CD4-positive, CD25-positive, alpha-beta regulatory T cell (primary cell): ENCODE results near the gene CFAP221. TPM values are rescaled to one million over a fixed set of nuclear protein-coding genes. Genes with fewer than 3 reads are reported as not detected.

Source experiments
- ATAC-seq, 2 donors: fragments of 150-1000 bp; cut with Tn5 transposase; one replicate each; pipeline ENCODE4 v1.10.0; 2021; ENCODE audit warnings: low read depth in 2 of 2, moderate number of reproducible peaks in 2 of 2, moderate library complexity in 1 of 2
- DNase-seq, 3 donors: peaks; one replicate each; pipeline versions ENCODE4 v3.0.0 to v3.0.0-alpha.2; 2012 to 2022; ENCODE audit warnings: mixed read lengths in 1 of 3
- H3K27ac ChIP-seq: one replicate; pipeline ENCODE4 v1.7.0; 2013; ENCODE audit warnings: mild to moderate bottlenecking, low read length; ENCODE audit not compliant: insufficient read depth, poor library complexity, severe bottlenecking
- H3K27me3 ChIP-seq: one replicate; pipeline ENCODE4 v1.7.0; 2013; ENCODE audit warnings: low read length; ENCODE audit not compliant: control insufficient read depth, insufficient read depth
- H3K36me3 ChIP-seq: one replicate; pipeline ENCODE4 v1.7.0; 2013; ENCODE audit warnings: mild to moderate bottlenecking, low read length, moderate library complexity; ENCODE audit not compliant: control insufficient read depth, insufficient read depth
- H3K4me1 ChIP-seq: 2 replicates; pipeline ENCODE4 v1.7.0; 2013; ENCODE audit warnings: mild to moderate bottlenecking, low read length; ENCODE audit not compliant: insufficient read depth, control insufficient read depth, poor library complexity, severe bottlenecking
- H3K4me3 ChIP-seq: one replicate; pipeline ENCODE4 v1.7.0; 2013; ENCODE audit warnings: low read depth, mild to moderate bottlenecking, low read length, moderate library complexity
- H3K9me3 ChIP-seq, 2 experiments: 1 replicate in 1 of 2; 2 replicates in 1 of 2; pipeline ENCODE4 v1.7.0; 2013; ENCODE audit warnings: low read length in 2 of 2, mild to moderate bottlenecking in 1 of 2, moderate library complexity in 1 of 2; ENCODE audit not compliant: control insufficient read depth in 2 of 2
- H3K27ac Mint-ChIP-seq, 3 donors: one replicate each; pipeline ENCODE4 v1.8.0; 2020 to 2022; ENCODE audit warnings: mild to moderate bottlenecking in 3 of 3, mixed read lengths in 3 of 3, moderate library complexity in 2 of 3
- H3K27me3 Mint-ChIP-seq: one replicate; pipeline ENCODE4 v1.8.0; 2022; ENCODE audit warnings: mild to moderate bottlenecking, mixed read lengths
- H3K36me3 Mint-ChIP-seq: one replicate; pipeline ENCODE4 v1.8.0; 2020; ENCODE audit warnings: mixed read lengths
- H3K4me1 Mint-ChIP-seq, 4 donors: one replicate each; pipeline ENCODE4 v1.8.0; 2020 to 2022; ENCODE audit warnings: mixed read lengths in 4 of 4, mild to moderate bottlenecking in 1 of 4
- H3K4me3 Mint-ChIP-seq, 4 donors: one replicate each; pipeline ENCODE4 v1.8.0; 2020 to 2022; ENCODE audit warnings: mild to moderate bottlenecking in 4 of 4, mixed read lengths in 4 of 4, moderate library complexity in 3 of 4
- H3K9me3 Mint-ChIP-seq, 7 donors: one replicate each; pipeline ENCODE4 v1.8.0; 2020 to 2022; ENCODE audit warnings: mixed read lengths in 7 of 7, mild to moderate bottlenecking in 3 of 7, moderate library complexity in 2 of 7
- polyA plus RNA-seq, 4 donors: library from polyadenylated mRNA; unstranded; fragments of 300-500 nt; fragmentation: Illumina TruSeq; gene quantifications; one replicate each; pipeline ENCODE4 v1.2.3, GENCODE V29; 2021
- total RNA-seq: library from RNA; stranded (reverse); gene quantifications from one replicate; pipeline ENCODE4 v1.2.3, GENCODE V29; 2022

CFAP221 gene
- total and polyA plus RNA-seq, 5 donors from 2014 or later = not detected

- H3K9me3 Mint-ChIP-seq = no peaks in the 10 kb centered on the region
- H3K4me1 ChIP-seq = no peaks in the 10 kb centered on the region
- DNase-seq (no peak), ATAC-seq (no peak)
- H3K27me3 ChIP-seq = no peaks in the 10 kb centered on the region
- H3K27ac ChIP-seq = no peak overlapping the region
- H3K4me1 Mint-ChIP-seq = peaks cover 0 to 12% (median 5%) of the 10 kb centered on the region in 4 donors
- no peaks in the 10 kb centered on the region for H3K27me3 Mint-ChIP-seq
- no peaks in the 10 kb centered on the region for H3K9me3 ChIP-seq
- no peak overlapping the region for H3K4me3 ChIP-seq
- H3K27ac Mint-ChIP-seq = no peak overlapping the region
- no peaks in the 10 kb centered on the region for H3K36me3 ChIP-seq
- H3K4me3 Mint-ChIP-seq = no peak overlapping the region
- H3K36me3 Mint-ChIP-seq = peaks cover 13% of the 10 kb centered on the region
Measured at GRCh38 chr2:119706221-119706620, 162.0 kb downstream of the CFAP221 start.

Other genes starting within 250 kb of the CFAP221 start
- gene C2orf76, start 177.6 kb upstream of the CFAP221 start, total RNA-seq = 7.3 TPM
- gene C2orf76, start 177.6 kb upstream of the CFAP221 start, polyA plus RNA-seq = 10 to 100 TPM; 16.5 to 24.6 (median 22.3) TPM
- gene DBI, start 177.5 kb upstream of the CFAP221 start, total RNA-seq = 49.9 TPM
- 100 to 1,000 TPM; 346 to 556 (median 398) TPM for gene DBI, start 177.5 kb upstream of the CFAP221 start, polyA plus RNA-seq
- gene TMEM37, start 112.6 kb upstream of the CFAP221 start, total RNA-seq = not detected
- under 1 TPM in 1 of 4 donors, not detected in 3; 0.19 TPM for gene TMEM37, start 112.6 kb upstream of the CFAP221 start, polyA plus RNA-seq
- not detected for gene SCTR, start 20.0 kb upstream of the CFAP221 start, total RNA-seq
- not detected for gene SCTR, start 20.0 kb upstream of the CFAP221 start, polyA plus RNA-seq
- gene TMEM177, start 134.8 kb downstream of the CFAP221 start, total RNA-seq = 6.3 TPM
- 10 to 100 TPM in 3 of 4 donors, 1 to 10 TPM in 1; 6.3 to 15.5 (median 12.2) TPM for gene TMEM177, start 134.8 kb downstream of the CFAP221 start, polyA plus RNA-seq
- 113 TPM for gene PTPN4, start 215.5 kb downstream of the CFAP221 start, total RNA-seq
- gene PTPN4, start 215.5 kb downstream of the CFAP221 start, polyA plus RNA-seq = 100 to 1,000 TPM in 2 of 4 donors, 10 to 100 TPM in 2; 75.2 to 115 (median 103) TPM